ENCODE measurements around the gene HSP90AB1.
A peak's percentile ranks its signal among the peaks of the same experiment; 100 is the strongest.

Gene HSP90AB1

GRCh38 chr6:44257025-44257752 lies 10.3 kb downstream of the HSP90AB1 start, which contains the start of gene SLC35B2:
TSS of gene SLC35B2 (minus strand) at chr6:44257528. CDS start at chr6:44257410, 118 bp downstream.
- TF ChIP-seq CTCF (IDR thresholded peaks at IDR 0.05), result peak; percentile 85

GRCh38 chr6:44257753-44258324 lies 10.9 kb downstream of the HSP90AB1 start:
- 0 out of 2 replicates have a peak, but pooled peaks have one; percentile 31 for TF ChIP-seq CTCF (IDR thresholded peaks at IDR 0.05)

GRCh38 chr6:44258325-44258863 lies 11.5 kb downstream of the HSP90AB1 start:
- no peak for TF ChIP-seq CTCF (IDR thresholded peaks at IDR 0.05)

- TF ChIP-seq CTCF (IDR thresholded peaks at IDR 0.05), result no peak
These were observed 12.0 kb downstream of the HSP90AB1 start for GRCh38 chr6:44258921-44259320.

GRCh38 chr6:44260011-44260410 lies 13.1 kb downstream of the HSP90AB1 start:
- no peak for TF ChIP-seq CTCF (IDR thresholded peaks at IDR 0.05)

GRCh38 chr6:44260451-44261297 lies 13.8 kb downstream of the HSP90AB1 start:
- no peak for TF ChIP-seq CTCF (IDR thresholded peaks at IDR 0.05)

GRCh38 chr6:44261581-44261980 lies 14.7 kb downstream of the HSP90AB1 start:
- TF ChIP-seq CTCF (IDR thresholded peaks at IDR 0.05), result no peak
